Activated CD4-positive, alpha-beta T cell treated with anti-CD3 and anti-CD28 coated beads for 48 hours (primary cell): ENCODE measurements around the gene FAXDC2.

Experiments
- DNase-seq: peaks from one replicate; pipeline ENCODE4 v3.0.0-alpha.2; 2020

Gene FAXDC2

GRCh38 chr5:154850255-154851062 lies at the start of gene FAXDC2:
Gene FAXDC2, minus strand, starts transcription at chr5:154850603. Its CDS starts 12,425 bp downstream, at chr5:154838178.
- DNase-seq = no peak

- DNase-seq = no peak
Observed at GRCh38 chr5:154900066-154900465, 49.7 kb upstream of the FAXDC2 start.

- no peak for DNase-seq
Observed at GRCh38 chr5:154899151-154899816, 48.9 kb upstream of the FAXDC2 start.

- no peak for DNase-seq
Observed at GRCh38 chr5:154898210-154898609, 47.8 kb upstream of the FAXDC2 start.

- DNase-seq = no peak
Observed at GRCh38 chr5:154896562-154897165, 46.3 kb upstream of the FAXDC2 start.

- DNase-seq = no peak
Observed at GRCh38 chr5:154895606-154896561, 45.5 kb upstream of the FAXDC2 start.

- no peak for DNase-seq
Observed at GRCh38 chr5:154893381-154893780, 43.0 kb upstream of the FAXDC2 start.

GRCh38 chr5:154892369-154892771 lies 42.0 kb upstream of the FAXDC2 start:
- no peak for DNase-seq

GRCh38 chr5:154885439-154885838 lies 35.0 kb upstream of the FAXDC2 start:
- no peak for DNase-seq

GRCh38 chr5:154884424-154884823 lies 34.0 kb upstream of the FAXDC2 start:
- no peak for DNase-seq

GRCh38 chr5:154881986-154882385 lies 31.6 kb upstream of the FAXDC2 start:
- DNase-seq = no peak

GRCh38 chr5:154878642-154879335 lies 28.4 kb upstream of the FAXDC2 start:
- no peak for DNase-seq

GRCh38 chr5:154873791-154874331 lies 23.5 kb upstream of the FAXDC2 start:
- no peak for DNase-seq

GRCh38 chr5:154871734-154872133 lies 21.3 kb upstream of the FAXDC2 start:
- DNase-seq = no peak

- DNase-seq = no peak
Observed at GRCh38 chr5:154868702-154869101, 18.3 kb upstream of the FAXDC2 start.

- DNase-seq = no peak
Observed at GRCh38 chr5:154866841-154867240, 16.4 kb upstream of the FAXDC2 start.

- no peak for DNase-seq
Observed at GRCh38 chr5:154865466-154866184, 15.2 kb upstream of the FAXDC2 start.

- DNase-seq = no peak
Observed at GRCh38 chr5:154863291-154864080, 13.1 kb upstream of the FAXDC2 start.

GRCh38 chr5:154862766-154863165 lies 12.4 kb upstream of the FAXDC2 start:
- DNase-seq = no peak

- no peak for DNase-seq
Observed at GRCh38 chr5:154861946-154862345, 11.5 kb upstream of the FAXDC2 start.
